Dedifferentiated amniotic fluid mesenchymal stem cell (primary cell): Measurements from ENCODE around the gene TMEM134.
"Not testable (repeated sequence)": the region's sequence is repeated elsewhere in the genome, so short reads cannot be mapped to it uniquely, and the experiment has no call there.

Experiments
- DNase-seq: peaks from one replicate; pipeline ENCODE4 v3.0.0-alpha.2; 2016; ENCODE audit errors: extremely low spot score

The TMEM134 gene

GRCh38 chr11:67438158-67438902 lies 30.7 kb downstream of the TMEM134 start:
- no peak for DNase-seq

GRCh38 chr11:67437809-67438157 lies 31.3 kb downstream of the TMEM134 start:
- no peak for DNase-seq

DNA sequence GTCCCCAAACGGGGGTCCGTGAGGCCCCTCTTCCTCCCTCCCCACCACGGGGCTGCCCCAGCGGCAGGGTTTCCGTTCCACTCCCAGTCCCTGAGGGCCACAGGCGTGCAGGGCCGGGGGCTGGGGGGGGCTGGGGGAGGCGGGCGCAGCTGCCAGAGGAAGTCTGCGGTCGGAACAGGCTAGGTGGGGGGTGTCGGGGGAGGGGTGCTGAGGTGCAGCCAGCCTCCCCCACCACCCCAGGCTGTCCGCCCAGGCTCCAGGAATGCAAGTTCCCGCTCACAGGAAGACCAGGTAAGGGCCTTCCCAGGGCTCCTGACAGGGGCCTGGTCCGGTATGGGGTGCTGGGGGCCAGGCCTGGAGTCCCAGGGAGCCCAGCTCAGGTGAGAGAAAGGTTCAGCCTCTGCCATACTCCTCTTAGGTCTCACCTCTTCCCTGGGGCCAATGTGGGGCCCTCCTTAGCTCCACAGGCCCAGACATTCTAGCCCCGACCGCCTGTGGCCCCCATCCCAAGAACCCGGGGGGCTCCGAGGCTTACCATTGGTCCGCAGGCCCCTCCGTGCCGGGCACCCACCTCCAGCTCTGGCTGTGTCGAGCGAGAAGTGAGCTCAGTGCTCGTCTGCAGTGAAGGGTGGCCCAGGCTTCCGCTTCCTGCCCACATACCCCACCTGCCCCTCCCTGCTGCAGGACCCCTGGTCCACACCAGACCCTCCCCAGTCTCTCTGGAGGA lies 31.8 kb downstream of the TMEM134 start, which contains the start of gene PTPRCAP:
Gene PTPRCAP, minus strand, starts transcription at position 601 of the 727 bp plus-strand sequence. Its CDS starts 63 bp downstream, at position 538.
- no peak for DNase-seq

DNA sequence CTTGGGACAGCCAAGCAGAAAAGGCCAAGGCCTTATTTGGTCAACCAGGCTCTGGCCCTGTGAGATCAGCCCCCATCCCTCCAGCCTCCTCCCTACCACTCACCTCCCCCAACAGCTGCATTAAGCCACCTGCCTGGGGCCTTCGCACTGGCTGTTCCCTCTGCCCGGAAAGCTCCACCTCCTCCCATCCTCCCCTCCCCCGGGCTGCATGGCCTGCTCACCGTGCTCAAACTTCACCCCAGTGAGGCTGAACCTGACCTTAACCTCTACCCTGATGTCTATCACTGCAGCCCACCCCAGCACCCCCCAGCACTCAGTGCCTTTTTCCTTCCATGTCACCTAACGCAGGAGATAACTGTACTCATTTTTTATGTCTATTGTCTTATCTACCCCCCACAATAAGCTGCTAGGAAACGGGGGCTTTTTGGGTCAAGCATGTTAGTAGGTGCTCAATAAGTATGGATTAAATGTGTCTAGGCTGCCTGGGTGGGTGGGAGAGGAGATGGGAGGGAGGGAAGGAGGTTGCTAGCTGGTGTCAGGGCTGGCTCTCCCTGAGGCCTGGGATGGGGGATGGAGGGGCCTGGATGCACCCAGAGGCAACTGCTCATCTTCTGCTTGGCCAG lies 32.5 kb downstream of the TMEM134 start:
- DNase-seq = no peak

DNA sequence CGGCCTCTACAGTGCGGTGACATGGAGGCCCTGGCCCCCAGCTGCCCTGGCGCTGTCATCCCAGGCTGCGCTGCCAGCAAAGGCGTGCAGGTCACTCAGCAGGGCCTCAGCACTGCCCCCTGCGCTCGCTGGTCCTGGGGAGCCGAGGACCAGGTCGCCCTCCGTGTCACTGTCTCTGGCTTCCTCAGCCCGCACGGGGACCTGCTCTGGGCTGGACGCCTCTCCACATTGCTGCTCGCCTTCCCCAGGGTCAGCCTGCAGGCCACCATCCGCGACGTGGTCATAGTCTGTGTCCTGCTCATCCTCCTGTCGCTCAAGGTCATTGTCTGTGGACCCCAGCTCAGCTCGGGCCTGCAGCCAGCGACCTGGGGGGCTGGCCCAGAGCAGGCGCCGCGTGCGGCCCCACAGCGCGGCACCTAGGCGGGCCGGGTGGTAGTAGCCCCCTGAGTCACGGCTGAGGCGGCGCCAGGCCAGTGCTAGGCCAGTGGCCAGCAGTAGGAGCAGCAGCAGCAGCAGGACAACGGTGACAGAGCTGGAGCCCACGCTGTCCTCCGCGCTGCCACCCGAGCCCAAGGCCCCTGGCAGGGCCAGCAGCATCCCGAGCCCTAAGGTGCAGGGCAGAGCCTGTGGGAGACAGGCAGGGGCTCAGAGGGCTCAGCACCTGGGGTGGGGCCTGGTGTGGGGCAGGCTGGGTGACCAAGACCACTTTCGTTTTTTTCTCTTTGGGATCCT lies 33.2 kb downstream of the TMEM134 start:
- no peak for DNase-seq

DNA sequence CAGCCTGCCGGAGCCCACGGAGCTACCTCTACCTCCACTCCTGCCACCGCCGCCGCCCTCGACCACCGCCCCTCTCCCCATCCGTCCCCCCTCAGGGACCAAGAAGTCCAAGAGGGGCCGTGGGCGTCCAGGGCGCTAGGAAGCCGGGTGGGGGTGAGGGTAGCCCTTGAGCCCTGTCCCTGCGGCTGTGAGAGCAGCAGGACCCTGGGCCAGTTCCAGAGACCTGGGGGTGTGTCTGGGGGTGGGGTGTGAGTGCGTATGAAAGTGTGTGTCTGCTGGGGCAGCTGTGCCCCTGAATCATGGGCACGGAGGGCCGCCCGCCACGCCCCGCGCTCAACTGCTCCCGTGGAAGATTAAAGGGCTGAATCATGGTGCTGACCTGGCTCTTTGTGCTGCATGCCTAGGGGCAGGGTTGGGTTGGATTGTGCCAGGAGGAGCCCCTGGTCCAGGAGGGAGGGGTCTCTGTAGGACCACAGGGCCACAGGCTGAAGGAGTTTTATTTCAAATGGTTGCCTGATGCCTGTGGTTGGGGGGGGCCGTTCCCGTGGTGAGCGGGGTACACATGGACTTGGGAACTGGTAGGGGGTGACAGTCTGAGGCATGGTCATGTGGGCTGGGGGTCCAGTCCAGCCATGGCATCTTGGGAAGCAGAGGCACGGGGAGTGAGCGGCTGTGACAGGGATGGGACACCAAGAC lies 33.9 kb downstream of the TMEM134 start:
- DNase-seq = no peak

DNA sequence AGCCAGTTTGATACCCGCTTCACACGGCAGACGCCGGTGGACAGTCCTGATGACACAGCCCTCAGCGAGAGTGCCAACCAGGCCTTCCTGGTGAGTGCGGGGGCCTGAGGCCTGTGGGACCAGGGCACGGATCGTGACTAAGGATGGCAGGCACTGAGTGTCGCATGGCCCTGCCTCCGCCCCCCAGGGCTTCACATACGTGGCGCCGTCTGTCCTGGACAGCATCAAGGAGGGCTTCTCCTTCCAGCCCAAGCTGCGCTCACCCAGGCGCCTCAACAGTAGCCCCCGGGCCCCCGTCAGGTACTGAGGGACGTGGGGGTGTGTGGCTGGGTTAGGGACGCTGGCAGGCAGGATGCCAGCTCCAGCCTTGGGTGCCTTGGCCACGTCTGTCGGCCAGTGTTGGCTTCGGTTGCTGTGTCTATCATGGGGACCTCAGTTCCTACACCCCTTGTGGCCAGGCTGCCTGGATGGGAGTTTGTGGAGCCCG lies 34.6 kb downstream of the TMEM134 start:
- DNase-seq = no peak

GRCh38 chr11:67433536-67434394 lies 35.3 kb downstream of the TMEM134 start:
- DNase-seq = no peak

GRCh38 chr11:67432655-67433349 lies 36.2 kb downstream of the TMEM134 start:
- no peak for DNase-seq

DNA sequence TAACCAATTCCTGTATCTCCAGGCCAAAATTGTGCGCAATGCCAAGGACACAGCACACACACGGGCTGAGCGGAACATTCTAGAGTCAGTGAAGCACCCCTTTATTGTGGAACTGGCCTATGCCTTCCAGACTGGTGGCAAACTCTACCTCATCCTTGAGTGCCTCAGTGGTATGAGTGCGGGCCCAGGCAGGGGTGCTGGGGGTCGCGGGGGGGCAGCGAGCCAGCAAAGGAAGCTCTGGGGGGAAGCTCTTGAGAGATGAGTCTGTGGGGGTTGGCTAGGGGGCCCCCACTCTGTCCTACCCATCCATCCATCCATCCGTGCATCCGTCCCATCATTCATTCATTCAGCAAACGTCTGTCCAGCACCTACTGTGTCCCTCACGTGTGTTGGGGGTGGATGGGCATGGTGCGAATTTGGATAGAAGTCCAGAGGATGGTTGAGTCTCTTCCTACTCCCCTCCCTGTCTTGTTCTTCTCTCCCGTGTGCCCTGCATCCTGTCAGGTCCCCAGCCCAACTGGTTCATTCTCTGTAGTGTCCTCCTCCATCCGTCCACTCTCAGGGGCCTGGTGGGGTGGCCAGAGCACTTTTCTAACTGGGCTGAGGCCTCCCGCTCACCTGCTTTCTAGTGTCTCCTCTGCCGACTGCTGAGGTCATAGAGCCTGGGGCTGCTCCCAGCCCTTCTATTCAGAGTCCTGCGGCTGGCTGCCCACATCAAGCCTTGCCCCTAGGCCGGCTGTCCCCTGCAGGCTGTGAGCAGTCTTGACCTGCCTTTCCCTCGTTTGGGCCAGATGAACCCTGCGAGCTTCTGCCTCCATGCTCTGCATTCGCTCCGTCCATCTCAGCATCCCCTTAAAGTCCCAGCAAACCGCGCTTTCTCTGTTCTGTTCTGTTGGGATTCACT lies 37.5 kb downstream of the TMEM134 start:
- no peak for DNase-seq

GRCh38 chr11:67429722-67430121 lies 39.3 kb downstream of the TMEM134 start:
- DNase-seq = no peak

DNA sequence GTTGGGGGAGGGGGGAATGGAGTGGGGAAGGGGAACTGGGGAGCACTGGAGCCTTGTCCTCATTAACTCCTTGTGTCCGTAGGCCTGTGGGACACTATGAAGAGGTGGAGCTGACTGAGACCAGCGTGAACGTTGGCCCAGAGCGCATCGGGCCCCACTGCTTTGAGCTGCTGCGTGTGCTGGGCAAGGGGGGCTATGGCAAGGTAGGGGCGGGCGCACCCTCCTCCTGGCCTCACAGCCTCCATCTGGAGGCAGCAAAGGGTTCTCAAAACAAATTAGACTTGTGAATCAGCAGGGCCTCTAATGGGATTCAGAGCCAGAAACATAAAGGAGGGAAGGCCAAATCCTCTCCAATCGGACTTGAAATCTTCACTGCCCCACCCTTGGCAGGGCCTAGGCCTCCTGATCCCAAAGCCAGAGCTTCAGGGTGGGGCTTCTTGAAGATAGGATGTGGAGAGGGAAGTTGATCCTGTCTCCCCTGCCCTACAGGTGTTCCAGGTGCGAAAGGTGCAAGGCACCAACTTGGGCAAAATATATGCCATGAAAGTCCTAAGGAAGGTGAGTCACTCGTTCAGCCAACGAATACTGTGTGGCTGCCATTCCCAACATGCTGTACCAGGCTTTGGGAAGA lies 39.9 kb downstream of the TMEM134 start:
- DNase-seq = no peak

GRCh38 chr11:67428052-67429001 lies 40.7 kb downstream of the TMEM134 start, which contains the start of gene RPS6KB2:
Gene RPS6KB2, plus strand, starts transcription at chr11:67428494. Its CDS starts 52 bp downstream, at chr11:67428546.
- DNase-seq = peak; percentile 97

- not testable (repeated sequence) for DNase-seq
These were observed 41.6 kb downstream of the TMEM134 start for GRCh38 chr11:67427364-67427859.

DNA sequence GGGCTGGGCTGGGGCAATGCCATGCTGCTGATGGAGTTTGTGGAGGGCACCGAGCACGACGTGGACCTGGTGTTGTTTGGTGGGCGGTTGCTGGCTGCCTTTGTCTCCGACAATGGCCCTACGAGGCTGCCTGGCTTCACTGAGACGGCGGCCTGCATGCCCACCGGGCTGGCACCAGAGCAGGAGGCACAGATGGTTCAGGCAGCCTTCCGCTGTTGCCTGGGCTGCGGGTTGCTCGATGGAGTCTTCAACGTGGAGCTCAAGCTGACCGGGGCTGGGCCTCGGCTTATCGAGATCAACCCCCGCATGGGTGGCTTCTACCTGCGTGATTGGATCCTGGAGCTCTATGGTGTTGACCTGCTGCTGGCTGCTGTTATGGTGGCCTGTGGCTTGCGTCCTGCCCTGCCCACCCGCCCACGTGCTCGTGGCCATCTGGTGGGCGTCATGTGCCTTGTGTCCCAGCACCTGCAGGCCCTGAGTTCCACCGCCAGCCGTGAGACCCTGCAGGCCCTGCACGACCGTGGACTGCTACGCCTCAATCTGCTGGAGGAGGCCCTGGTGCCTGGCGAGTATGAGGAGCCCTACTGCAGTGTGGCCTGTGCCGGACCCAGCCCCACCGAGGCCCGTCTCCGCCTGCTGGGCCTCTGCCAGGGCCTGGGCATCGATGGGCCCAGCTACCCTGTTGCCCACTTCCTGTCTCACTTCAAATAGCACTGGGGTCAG lies 45.0 kb downstream of the TMEM134 start:
- no peak for DNase-seq

DNA sequence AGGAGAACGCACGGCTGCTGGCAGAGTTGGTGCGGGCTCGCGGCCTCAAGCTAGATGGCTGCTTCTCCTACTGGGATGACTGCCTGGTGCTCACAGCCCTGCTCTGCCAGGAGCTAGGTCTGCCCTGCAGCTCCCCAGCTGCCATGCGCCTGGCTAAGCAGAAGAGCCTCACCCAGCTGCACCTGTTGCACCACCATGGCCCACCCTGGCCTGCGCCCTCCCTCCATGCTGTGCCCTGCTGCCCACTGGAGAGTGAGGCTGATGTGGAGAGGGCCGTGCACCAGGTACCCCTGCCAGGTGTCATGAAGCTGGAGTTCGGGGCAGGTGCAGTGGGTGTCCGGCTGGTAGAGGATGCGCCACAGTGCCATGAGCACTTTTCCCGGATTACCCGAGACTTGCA lies 45.6 kb downstream of the TMEM134 start:
- DNase-seq = no peak
